Fibroblast of skin of left biceps (primary cell): ENCODE results near the gene STX1B.
"Not testable (repeated sequence)": the region's sequence is repeated elsewhere in the genome, so short reads cannot be mapped to it uniquely, and the experiment has no call there.

Experiments
- DNase-seq, 2 experiments: peaks; one replicate each; pipeline ENCODE4 v3.0.0-alpha.2; 2013; ENCODE audit warnings: low read depth in 2 of 2

Gene STX1B

DNA sequence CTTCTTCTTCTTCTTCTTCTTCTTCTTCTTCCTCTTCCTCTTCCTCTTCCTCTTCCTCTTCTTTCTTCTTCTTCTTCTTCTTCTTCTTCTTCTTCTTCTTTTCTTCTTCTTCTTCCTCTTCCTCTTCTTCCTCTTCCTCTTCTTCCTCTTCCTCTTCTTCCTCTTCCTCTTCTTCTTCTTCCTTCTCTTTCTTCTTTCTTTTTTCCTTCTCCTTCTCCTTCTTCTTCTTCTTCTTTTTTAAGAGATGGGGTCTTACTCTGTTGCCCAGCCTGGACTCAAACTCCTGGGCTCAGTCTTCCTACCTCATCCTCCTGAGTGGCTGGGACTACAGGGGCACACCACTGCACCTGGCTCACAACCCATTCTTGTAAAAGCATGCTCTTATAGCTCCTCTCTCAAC, 2.9 kb upstream of the STX1B start:
- DNase-seq, result not testable (repeated sequence)

GRCh38 chr16:31011815-31012214, 1.4 kb upstream of the STX1B start:
- DNase-seq, result not testable (repeated sequence)

DNA sequence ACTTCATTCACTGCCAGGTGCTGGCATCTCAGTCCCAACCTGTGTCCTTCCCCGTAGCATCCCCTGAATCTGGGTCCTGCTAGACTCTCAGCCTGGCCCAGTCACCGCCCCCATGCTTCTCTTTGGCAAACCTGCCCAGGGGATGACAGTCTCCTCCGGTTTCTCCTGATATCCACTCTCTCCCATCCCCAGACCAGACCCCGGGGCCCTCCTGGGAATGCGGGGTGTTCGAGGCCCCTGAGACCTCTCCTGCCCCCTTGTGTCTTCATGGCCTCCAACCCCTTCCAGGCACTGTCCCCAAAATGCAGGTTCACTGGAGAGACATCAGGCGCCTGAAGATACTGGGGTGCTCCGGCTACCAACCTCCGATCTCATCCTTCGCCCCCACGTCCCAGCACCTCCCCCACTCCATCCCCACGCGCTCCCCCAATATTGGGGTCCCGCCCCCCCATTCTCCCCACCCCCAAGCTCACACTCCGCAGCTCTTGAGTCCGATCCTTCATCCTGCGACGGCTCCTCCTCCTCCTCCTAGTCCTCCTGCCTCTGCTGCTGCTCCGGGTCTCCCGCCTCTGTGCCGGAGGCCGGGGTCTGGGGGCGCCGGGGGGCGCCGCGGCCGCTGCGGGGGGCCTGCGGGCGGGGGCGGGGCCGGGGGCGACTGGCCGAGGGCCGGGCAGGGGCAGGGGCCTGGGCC, 399 bp downstream of the STX1B start:
- no peak for DNase-seq

GRCh38 chr16:31009120-31009519, 1.3 kb downstream of the STX1B start:
- no peak for DNase-seq

DNA sequence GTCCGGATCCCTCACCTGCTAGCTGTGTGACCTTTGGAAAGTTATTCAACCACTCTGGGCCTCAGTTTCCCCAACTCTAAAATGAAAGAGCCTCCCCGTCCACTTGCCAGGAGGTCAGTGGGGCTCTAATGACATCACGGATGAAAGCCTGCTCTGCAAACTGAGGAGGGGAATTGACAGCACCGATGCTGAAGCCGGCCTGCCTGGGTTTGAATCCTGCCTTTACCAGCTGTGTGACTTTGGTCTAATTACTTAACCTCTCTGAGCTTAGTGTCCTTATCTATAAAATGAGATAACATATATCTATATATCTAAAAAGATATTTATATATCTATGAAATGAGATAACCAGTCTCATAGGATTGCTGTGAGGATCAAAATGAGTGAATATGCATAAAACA, 1.9 kb downstream of the STX1B start:
- no peak for DNase-seq

DNA sequence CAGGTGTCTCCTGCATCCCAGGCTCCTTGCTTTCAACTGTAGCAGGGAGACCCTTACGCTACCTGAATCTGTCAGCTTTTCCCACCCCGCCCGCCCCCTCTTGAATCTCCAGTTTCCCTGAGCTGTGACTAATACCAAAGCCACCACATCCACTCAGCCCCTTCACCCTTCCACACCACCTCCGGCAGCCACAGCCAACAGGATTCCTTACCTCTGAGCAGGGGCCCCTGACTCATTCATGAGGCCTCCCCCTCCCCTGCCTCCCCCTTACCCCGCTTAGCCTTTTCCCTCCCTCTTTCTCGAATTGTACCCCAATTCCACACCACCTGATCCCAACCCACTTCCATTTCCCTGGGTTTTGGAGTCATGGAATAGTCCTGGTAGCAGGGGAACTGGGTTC, 2.3 kb downstream of the STX1B start:
- no peak for DNase-seq

GRCh38 chr16:31007684-31008083, 2.8 kb downstream of the STX1B start:
- DNase-seq, result no peak

DNA sequence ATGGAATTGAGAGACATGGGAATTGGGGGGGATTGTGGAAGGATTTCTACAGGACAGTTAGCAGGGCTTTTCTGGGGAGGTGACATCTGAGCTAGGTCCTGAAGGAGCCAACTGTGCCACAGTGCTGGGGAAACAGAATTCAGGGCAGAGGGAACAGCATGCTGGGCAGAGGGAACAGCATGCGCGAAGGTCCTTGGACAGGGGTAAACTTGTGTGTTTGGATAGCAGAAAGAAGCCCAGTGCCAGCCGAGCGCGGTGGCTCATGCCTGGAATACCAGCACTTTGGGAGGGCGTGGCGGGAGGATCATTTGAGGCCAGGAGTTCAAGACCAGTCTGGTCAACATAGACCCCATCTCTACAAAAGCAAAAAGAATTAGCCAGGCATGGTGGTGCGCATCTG, 3.8 kb downstream of the STX1B start:
- DNase-seq, result no peak

DNA sequence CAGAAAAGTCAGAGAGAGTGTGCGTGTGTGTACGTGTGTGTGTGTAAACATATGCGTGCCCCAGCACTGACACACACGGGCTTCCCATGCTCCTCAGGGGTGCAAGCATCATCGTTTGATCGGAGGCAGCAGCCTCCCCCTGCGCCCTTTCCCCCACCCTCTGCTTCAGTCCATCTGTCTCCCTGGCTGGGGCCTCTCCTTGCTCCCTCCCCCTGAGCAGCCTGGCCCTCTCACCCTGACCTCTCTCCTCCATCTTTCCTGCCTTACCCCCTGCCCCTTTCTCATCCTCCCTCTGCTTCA, 4.4 kb downstream of the STX1B start:
- DNase-seq, result no peak

GRCh38 chr16:31005350-31006085, 4.9 kb downstream of the STX1B start:
- DNase-seq, result no peak

- DNase-seq, result no peak
Measured at GRCh38 chr16:31004658-31005057, 5.8 kb downstream of the STX1B start.

GRCh38 chr16:31003744-31004143, 6.7 kb downstream of the STX1B start:
- DNase-seq, result no peak

DNA sequence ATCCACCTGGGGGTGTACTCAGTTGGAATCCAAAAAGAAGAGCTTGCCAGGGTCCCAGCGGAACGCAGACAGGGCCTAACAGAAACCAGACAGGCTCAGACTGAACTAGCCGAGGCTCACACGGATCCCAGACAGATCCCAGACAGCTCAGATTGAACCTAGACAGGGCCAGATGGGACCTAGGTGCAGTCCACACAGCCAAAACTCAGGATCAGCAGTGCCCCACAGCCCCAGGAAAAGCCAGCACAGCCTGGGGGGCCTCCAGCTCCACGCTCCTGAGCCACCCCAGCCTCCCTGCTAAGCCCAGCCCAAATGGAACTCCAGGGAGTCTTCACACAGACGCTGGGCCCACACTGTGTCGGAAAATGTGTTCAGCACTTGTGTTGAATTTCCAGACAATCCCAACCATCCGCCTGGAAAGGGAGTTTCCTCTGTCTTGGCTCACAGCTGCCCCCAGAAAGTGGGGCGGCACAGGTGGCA, 7.5 kb downstream of the STX1B start:
- DNase-seq, result no peak

DNA sequence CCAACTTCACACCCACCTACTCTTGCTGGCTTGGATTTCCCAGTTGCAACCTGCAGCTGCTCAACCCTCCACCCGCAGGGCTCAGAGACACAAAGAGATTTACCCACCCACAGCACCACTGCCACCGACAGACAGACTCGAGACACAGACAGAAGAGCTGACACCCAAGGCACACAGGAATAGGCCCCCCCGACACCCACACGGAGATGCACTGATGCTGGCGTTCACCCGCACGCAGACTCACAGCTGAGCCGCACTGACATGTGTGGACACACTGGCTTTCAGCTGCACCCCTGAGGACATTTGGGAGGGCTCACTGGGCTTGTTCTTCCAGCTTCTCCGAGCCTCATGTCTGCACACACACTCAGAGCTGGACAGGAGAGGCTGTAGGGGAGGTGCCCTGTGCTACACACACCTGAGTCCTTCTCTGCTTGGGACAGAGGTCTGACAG, 8.2 kb downstream of the STX1B start:
- no peak for DNase-seq

- no peak for DNase-seq
Measured at GRCh38 chr16:31001507-31002249, 8.8 kb downstream of the STX1B start.

DNA sequence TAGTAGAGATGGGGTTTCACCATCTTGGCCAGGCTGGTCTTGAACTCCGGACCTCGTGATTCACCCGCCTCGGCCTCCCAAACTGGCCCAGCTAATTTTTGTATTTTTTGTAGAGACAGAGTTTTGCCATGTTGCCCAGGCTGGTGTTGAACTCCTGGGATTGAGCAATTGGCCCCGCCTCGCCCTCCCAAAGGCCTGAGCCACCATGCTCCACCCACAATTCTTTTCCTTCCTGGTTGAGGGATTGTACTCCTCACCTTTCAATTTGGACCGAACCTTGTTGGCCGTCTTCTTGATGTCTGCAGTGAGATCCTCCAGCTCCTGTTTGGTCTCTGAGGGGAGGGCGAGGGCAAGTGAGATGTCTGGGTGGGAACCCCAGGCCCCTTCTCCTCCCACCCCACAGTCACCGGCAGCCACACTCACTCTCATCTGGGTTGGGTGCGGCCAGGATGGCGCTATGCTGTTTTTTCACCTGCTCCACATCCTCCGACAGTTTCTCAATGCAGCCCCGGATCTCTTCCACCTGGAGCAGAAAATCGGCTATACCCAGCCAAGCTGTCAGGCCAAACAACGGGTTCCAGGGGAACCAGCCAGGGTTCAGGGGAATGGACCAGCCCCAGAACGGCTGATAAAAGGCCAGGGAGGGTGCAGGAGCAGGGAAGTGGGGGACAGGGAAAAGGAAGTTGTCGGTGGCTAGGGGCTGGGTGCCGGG, 9.6 kb downstream of the STX1B start:
- no peak for DNase-seq

GRCh38 chr16:30998852-30999761, 11.3 kb downstream of the STX1B start:
- no peak for DNase-seq

DNA sequence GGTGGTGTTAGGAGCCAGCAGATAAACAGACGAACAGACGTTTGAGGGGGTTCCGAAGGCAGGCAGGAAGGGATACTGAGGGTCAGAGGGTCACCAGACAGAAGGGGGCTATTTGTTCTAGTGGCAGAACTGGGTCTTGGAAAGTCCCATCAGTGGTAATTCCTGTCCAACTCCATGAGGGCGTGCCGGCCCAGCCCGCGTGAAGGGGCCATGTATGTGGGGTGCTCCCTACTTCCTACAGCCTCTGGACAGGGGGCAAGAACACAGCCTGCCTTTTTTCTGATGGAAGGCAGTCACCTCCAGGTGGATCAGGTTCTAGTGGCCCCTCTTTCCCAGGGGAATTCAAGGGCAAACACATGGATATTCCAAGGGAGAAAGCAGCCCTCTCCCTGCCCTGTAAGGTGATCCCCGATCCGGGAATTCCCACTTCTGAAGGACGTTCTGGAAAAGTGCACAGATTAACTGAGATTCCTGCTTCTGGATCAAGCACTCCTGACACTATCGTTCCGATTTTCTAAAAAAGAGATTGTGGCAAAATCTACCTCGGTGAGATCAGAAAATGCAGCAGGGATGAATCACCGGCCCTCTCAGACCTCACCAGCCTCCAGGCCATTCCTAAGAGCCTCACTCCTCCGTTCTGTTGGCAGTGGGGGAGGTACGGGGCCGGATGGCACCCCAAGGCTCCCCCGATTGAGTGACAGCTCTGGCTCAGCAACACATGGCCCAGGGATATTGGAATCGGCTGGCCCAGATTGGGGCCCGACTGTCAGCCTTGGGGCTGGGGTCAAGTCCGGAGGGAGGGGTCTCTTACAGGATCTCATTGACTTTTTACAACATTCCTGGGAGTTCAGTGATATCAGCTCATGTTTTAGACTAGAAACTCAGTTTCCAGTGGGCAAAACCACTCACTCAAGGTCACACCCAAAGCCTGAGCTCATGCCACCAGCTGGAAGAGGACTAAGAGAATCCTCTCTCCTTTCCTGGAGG, 12.4 kb downstream of the STX1B start:
- peak in 1 of 2 experiments; percentile 31 for DNase-seq

DNA sequence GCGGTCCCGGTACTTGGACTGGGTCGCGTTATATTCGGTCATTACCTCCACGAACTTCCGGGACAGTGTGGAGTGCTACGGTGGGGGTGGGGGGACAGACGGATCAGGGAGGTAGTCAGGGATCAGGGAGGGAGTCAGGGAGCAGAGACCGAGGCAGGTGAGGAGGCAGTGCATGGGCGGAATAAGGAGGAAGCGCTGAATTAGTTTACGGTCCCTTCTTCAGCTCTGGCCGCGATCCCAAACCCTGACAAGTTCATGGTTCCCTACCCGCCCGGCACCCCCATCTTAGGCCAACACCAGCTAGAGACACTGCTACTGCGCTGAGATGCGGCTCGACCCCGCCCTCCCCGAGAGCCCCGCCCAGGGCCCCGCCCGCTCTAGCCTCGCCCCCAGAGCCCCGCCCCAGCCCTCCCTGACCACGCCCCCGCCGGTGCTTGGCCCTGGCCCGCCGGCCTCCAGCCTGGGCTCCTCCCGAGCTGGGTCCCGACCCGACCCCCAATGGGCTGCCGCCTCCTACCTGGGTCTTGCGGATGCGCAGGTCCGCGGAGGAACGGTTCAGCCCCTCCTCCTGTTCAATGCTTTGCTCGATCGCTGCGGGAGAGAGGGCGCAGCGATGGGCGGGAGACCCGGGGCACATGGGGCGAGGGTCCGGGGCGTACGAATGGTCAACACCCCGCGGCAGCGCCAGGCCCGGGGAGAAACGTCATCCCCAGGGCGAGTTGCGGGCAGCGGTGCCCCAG, 13.3 kb downstream of the STX1B start:
- peak in 1 of 2 experiments; percentile 17 for DNase-seq
